Activated B cell treated with CpG ODN at 0.5 μM for 24 hours (primary cell): Measurements from ENCODE around the gene DNAJA1. TPM values are rescaled to one million over a fixed set of nuclear protein-coding genes. Genes with fewer than 3 reads are reported as not detected.

Experiments used
- ATAC-seq: fragments of 200-7000 bp; cut with Tn5 transposase; one replicate; pipeline ENCODE4 v1.10.0; 2021; ENCODE audit warnings: low read depth, mild to moderate bottlenecking, moderate library complexity
- CTCF ChIA-PET: fragments of 350-600 bp; sonication (Branson Sonifier 250); formaldehyde crosslinking; loops from one replicate; lab custom pipeline; 2021; ENCODE audit warnings: antibody characterized with exemption; lab: Charles Lee
- POLR2A ChIA-PET: fragments of 350-600 bp; sonication (Branson Sonifier 250); formaldehyde crosslinking; loops from one replicate; lab custom pipeline; 2021; ENCODE audit warnings: antibody characterized with exemption; lab: Charles Lee
- DNase-seq: peaks from one replicate; pipeline ENCODE4 v3.0.0; 2022
- H3K27ac Mint-ChIP-seq: one replicate; pipeline ENCODE4 v1.8.0; 2020; ENCODE audit warnings: mixed read lengths
- H3K27me3 Mint-ChIP-seq: one replicate; pipeline ENCODE4 v1.8.0; 2021; ENCODE audit warnings: mixed read lengths
- H3K36me3 Mint-ChIP-seq: one replicate; pipeline ENCODE4 v1.8.0; 2021; ENCODE audit warnings: low read depth, mixed read lengths
- H3K4me1 Mint-ChIP-seq: one replicate; pipeline ENCODE4 v1.8.0; 2021; ENCODE audit warnings: mixed read lengths
- H3K4me3 Mint-ChIP-seq: one replicate; pipeline ENCODE4 v1.8.0; 2020; ENCODE audit warnings: mild to moderate bottlenecking, mixed read lengths
- H3K9me3 Mint-ChIP-seq: one replicate; pipeline ENCODE4 v1.8.0; 2020; ENCODE audit warnings: mixed read lengths
- intact Hi-C: fragments of 100-400 bp; cut with micrococcal nuclease; formaldehyde crosslinking; loops from one replicate; pipeline ENCODE4 v1.15.1; 2024
- total RNA-seq: library from RNA; stranded (reverse); gene quantifications from 2 replicates; pipeline ENCODE4 v1.2.3, GENCODE V29; 2022
- TF ChIP-seq, protein P1 (sequence below): fragments of 200-600 bp; IDR thresholded peaks from one replicate; pipeline ENCODE4 v1.8.0; 2022; ENCODE audit warnings: antibody characterized with exemption, mild to moderate bottlenecking

Gene DNAJA1
- 107 and 117 TPM in 2 replicates for total RNA-seq

DNA sequence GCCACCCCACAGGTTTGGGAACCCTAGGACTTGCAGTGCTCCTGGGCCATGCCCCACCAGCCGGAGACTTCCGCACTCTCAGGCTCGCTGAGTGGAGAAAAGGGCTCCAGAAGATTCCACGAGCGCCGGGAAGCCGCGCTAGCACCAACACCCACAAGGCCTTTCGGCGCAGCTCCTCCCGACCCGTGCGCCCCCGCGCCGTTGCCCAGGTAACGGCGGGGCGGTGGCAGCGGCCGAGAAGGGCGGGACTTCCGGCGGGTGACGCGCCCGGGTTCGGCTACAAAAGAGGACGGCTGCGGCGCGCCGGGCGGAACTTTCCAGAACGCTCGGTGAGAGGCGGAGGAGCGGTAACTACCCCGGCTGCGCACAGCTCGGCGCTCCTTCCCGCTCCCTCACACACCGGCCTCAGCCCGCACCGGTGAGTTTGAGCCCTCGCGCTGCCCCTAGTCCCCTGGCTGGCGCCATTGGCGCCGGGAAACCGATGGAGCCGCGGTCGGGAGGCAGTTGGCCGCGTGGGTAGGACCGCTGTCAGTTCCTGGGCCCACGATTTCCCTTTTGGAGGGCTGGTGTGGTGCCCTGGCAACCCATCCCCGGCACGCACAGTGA, at the start of gene DNAJA1:
Gene DNAJA1 (plus strand): TSS at position 308 of the 606 bp plus-strand sequence. CDS start 1,212 bp downstream, outside the sequence.
- H3K4me3 Mint-ChIP-seq = peak within 1 kb of the TSS; percentile 95
- peaks cover 54% of the 10 kb centered on the region for H3K36me3 Mint-ChIP-seq
- peaks cover 63% of the 10 kb centered on the region for H3K4me1 Mint-ChIP-seq
- H3K9me3 Mint-ChIP-seq = no peaks in the 10 kb centered on the region
- DNase-seq (peak; percentile 98), ATAC-seq (peak; percentile 84)
- H3K27ac Mint-ChIP-seq = peak within 1 kb of the TSS; percentile 88
- intact Hi-C loops = loop anchor here (1.0 to 10.0 kb wide), 11 partner anchors 19 to 1300 kb away; partner anchors contain the start of genes APTX, B4GALT1, BAG1 and KIF24
- TF ChIP-seq, protein P1, sequence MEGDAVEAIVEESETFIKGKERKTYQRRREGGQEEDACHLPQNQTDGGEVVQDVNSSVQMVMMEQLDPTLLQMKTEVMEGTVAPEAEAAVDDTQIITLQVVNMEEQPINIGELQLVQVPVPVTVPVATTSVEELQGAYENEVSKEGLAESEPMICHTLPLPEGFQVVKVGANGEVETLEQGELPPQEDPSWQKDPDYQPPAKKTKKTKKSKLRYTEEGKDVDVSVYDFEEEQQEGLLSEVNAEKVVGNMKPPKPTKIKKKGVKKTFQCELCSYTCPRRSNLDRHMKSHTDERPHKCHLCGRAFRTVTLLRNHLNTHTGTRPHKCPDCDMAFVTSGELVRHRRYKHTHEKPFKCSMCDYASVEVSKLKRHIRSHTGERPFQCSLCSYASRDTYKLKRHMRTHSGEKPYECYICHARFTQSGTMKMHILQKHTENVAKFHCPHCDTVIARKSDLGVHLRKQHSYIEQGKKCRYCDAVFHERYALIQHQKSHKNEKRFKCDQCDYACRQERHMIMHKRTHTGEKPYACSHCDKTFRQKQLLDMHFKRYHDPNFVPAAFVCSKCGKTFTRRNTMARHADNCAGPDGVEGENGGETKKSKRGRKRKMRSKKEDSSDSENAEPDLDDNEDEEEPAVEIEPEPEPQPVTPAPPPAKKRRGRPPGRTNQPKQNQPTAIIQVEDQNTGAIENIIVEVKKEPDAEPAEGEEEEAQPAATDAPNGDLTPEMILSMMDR = no peak
- no peaks in the 10 kb centered on the region for H3K27me3 Mint-ChIP-seq
- ChIA-PET CTCF (no interaction called here), POLR2A (interaction anchor here (0.7 to 4.5 kb wide), 33 partner anchors 9 to 791 kb away, joined by 3 to 39 read pairs (median 5); partner anchors contain the start of genes APTX, B4GALT1, BAG1 and CHMP5)

DNA sequence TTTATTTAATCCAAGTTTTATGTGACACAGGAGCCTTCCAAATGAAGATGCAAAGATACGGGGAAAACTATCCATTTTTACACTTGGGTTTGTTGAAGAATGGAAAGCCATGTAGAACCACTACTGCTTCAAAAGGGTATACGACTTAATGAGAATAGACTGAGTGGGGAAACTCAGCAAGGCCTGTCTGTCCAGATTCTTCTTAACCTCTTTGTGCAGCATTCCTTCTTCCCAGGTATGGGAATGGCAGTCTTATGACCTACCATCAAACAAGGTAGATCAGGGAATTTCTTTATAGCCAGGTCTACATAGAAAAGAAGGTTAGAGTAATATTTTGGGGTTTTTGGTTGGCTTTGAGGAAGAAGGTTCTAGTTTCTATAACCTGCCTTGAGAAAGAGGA, 47.0 kb upstream of the DNAJA1 start:
- DNase-seq (no peak), ATAC-seq (no peak)
- CTCF ChIA-PET = interaction anchor here (1.0 kb wide), 1 partner anchor 10 kb away, joined by 4 read pairs; no protein-coding TSS in a partner anchor
- intact Hi-C loops = no loop called here
- no peaks in the 10 kb centered on the region for H3K4me1 Mint-ChIP-seq
- no peaks in the 10 kb centered on the region for H3K27me3 Mint-ChIP-seq
- TF ChIP-seq, protein P1 = no peak
- POLR2A ChIA-PET = no interaction called here
- H3K4me3 Mint-ChIP-seq = no peak overlapping the region
- H3K36me3 Mint-ChIP-seq = peaks cover 59% of the 10 kb centered on the region
- no peaks in the 10 kb centered on the region for H3K9me3 Mint-ChIP-seq
- no peak overlapping the region for H3K27ac Mint-ChIP-seq

DNA sequence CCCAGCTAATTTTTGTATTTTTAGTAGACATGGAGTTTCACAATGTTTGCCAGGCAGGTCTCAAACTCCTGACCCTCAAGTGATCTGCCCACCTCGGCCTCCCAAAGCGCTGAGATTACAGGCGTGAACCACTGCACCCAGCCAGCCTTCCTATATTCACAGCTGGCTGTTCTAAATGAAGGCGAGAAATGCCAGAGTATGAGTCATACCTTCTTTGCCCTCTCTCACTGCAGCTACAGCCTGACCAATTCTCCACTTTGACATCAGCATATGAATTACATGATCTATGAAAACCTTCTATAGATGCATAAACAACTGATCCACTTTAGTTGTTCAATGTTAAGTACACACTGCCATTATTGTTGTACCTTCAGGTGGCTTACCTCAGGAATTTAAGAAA, 38.1 kb upstream of the DNAJA1 start:
- H3K36me3 Mint-ChIP-seq = peaks cover 78% of the 10 kb centered on the region
- no peak for DNase-seq
- no peak overlapping the region for H3K4me3 Mint-ChIP-seq
- ATAC-seq = no peak
- intact Hi-C loops = no loop called here
- no peak overlapping the region for H3K27ac Mint-ChIP-seq
- no peaks in the 10 kb centered on the region for H3K4me1 Mint-ChIP-seq
- H3K27me3 Mint-ChIP-seq = no peaks in the 10 kb centered on the region
- CTCF ChIA-PET = no interaction called here
- no peaks in the 10 kb centered on the region for H3K9me3 Mint-ChIP-seq
- POLR2A ChIA-PET = no interaction called here
- TF ChIP-seq, protein P1 = no peak

DNA sequence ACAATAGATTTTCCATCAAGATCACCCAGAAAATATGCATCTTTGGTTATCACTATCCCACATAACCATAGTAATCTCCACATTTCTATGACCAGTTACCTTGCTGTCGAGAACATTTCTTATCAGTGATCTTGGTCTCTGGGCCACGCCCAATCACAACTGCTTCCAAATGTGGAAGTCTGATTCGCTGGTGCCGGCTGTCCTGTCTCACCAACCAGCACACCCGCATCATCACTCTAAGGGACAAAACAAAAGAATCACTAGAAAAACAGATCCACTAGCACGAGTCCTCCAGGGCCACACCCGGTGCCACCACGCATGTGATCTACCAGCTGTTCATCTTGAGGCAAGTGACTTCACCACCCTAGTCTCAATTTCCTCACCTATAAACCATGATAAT, 35.4 kb upstream of the DNAJA1 start:
- ATAC-seq (no peak), DNase-seq (no peak)
- TF ChIP-seq, protein P1 = no peak
- Mint-ChIP-seq H3K4me3 (no peak overlapping the region), H3K27me3 (no peaks in the 10 kb centered on the region), H3K27ac (no peak overlapping the region), H3K9me3 (no peaks in the 10 kb centered on the region), H3K4me1 (peaks cover 3% of the 10 kb centered on the region), H3K36me3 (peaks cover 72% of the 10 kb centered on the region)
- intact Hi-C loops = no loop called here
- ChIA-PET CTCF (no interaction called here), POLR2A (no interaction called here)

DNA sequence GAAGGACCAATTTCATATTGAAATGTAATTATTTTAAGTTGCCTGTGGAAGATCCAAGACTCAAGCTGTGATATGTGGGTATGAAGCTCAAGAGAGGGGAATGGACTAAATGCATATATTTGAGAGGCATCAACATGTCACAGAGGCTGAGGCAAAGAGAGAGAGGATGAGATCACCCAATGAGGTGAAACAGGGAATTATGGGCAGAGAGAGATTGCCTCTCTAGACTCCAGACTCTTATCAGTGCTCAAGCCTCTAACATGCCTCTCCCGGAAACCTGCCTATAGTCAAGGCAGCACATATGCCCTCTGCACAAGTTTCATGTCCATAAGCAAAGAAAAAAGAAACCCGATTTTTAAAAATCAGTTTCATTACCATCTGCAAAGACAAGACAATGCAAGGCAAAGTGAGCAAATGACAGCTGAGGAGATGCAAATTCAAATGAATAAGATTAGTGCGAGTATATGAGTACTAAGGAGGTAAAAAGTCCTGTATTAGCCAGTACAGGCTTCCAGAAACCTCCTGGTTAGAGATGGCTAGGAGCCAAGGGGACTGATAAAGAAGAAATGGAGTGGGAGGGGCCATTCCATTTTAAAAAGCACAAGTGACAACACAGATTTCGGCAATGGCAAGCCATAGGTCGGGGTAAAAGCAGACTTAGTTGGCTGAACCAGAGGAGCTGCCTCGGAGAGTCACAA, 33.0 kb upstream of the DNAJA1 start:
- Mint-ChIP-seq H3K27ac (no peak overlapping the region), H3K27me3 (no peaks in the 10 kb centered on the region), H3K4me3 (no peak overlapping the region), H3K36me3 (peaks cover 75% of the 10 kb centered on the region), H3K4me1 (peaks cover 3% of the 10 kb centered on the region), H3K9me3 (no peaks in the 10 kb centered on the region)
- TF ChIP-seq, protein P1 = no peak
- DNase-seq = no peak
- intact Hi-C loops = no loop called here
- ChIA-PET POLR2A (no interaction called here), CTCF (no interaction called here)
- no peak for ATAC-seq
